HG02678 (cell line): Measurements from ENCODE around the gene GRIN2C.

Source experiments
- ATAC-seq: cut with Tn5 transposase; IDR thresholded peaks from one replicate; pipeline ENCODE4 v1.9.1; 2021; ENCODE audit warnings: mild to moderate bottlenecking, moderate library complexity; ENCODE audit not compliant: unreplicated experiment

Gene GRIN2C

DNA sequence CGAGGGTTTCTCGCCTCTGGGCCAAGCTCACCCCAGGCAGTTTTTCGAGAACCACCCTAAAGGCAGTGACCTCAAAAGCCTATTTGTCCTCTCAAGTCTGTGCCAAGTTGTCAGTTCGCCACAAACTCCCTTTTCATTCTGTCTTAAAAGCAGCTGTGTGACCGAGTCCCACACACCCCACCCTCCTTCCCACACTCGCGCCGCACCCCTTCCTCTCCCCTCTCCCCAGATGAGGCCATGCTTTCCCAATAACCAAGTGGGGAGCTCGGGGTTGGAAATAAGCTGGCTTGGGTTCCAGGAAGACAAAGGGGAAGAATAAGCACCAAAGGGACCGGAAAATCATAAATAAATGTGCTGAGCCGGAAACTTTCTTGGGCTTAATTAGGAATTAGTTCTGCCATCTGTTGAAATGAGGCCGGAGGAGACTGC is 36.7 kb downstream of the GRIN2C start:
- ATAC-seq: no peak

DNA sequence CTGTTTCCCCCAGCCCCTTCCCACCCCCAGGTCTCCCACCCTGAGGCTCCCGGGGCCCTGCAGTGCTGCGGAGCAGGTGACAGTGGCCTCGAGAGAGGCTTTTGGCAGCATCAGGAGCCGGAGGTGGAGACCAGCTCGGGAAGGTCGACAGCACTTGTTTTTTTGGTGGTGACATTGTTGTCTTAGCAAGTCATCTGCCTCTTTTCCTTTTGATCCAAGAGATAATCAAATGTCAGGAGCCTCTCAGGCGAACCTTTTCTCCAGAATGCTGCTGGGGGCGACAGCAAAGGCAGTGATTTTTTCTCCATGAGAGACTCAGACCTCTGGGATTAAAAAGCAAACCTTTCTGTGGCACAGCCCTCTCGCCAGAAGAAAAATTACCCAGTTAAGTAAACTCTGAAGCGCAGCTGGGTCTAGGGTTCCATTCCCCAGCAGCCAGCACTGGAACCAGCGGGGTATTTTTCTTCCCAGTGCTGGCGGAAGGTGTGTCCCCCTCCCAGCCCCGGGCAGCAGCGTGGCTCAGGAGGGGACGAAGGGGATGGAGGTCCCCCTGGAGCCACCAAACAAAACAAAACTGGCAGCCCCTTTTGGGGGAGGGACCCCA is 37.2 kb downstream of the GRIN2C start:
- no peak for ATAC-seq

DNA sequence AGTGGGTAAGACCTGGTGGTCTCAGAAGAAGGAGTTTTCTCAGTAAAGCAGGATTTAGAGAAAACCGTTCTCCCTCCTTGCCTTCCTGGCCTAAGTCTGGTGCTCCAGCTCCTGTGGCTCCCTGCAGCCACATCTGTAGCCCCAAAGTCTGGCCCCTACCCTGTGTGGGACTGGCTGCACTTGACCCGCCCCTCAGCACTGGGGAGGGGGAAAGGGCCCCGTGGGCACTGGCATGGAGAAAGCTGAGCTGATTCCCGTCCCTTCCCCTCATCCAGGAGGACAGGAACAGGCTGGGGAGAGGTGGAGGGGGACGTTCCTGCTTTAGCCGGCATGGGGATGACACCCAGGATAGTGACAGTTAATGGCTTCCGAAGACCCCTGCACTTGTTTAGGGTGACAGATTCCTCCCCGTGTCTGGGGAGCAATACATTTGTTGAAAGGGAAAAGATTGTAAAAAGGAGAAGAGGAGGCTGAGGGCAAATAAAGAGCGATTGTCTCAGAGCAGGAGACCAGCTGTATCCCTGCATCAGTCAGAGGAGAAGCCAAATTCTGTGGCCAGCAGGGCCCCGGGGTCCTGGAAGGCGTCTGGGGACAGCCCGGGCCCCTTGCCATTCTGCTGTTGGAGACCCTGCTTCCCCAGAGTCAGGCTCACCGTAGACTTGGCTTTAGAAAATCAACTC is 37.9 kb downstream of the GRIN2C start:
- no peak for ATAC-seq

DNA sequence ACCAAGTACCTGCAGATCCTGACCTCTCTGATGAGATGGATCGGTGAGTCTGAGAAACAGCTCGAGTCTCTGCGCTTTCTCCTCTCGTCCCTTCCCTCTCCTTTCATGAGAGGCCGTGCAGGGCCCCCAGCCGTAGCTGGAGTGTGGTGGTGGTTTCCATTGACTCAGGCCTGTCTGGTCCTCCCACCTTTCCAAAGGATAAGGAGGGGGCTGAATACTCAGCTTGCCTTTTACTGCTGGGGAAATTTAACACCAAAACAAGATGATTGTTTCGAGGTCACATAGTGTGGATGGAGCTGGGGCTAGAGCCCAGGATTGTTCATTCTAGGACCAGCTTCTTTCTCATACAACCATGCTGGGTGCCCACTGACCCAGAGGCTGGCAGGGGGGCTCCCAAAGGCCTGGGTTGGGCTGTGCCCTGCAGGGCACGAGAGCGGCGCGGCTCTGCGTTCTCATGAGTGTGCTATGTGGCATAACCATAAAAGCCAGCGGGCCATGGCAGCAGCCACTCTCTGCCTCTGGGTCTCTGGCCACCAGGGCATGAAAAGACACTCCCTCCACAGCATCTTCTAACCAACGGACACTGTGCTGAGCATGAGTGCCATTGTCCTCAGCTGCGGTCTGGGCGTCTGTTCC is 39.8 kb downstream of the GRIN2C start:
- ATAC-seq: no peak

DNA sequence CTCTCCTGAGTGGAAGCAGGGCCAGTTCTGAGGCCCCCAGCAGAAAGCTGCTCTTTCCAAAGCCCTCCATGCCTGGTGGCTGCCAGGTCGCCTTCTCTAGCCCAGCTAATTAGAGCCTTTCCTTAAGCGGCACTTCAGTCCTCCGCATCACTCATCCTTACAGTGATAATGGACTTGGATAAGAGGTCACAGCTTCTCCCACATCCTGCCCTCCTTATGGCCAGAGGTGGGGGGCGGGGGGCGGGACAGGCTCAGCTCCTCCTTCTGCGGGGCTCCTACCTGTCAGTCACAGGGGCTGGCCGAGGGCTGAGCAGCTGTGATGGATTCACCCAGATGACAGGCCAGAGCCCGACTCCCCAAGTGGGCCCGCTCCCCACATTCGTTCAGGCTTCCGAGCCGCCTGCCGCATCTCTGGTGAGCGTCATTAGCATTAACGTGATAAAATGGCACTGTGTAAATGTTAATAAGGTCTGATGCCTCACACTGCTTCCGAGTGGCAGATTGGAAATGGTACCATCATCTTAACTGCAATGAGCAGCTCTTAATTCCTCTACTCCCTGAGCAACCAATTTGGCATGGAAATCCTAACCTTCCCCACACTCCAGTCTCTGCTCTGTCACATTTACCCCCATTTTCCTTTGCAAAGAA is 41.3 kb downstream of the GRIN2C start:
- no peak for ATAC-seq

DNA sequence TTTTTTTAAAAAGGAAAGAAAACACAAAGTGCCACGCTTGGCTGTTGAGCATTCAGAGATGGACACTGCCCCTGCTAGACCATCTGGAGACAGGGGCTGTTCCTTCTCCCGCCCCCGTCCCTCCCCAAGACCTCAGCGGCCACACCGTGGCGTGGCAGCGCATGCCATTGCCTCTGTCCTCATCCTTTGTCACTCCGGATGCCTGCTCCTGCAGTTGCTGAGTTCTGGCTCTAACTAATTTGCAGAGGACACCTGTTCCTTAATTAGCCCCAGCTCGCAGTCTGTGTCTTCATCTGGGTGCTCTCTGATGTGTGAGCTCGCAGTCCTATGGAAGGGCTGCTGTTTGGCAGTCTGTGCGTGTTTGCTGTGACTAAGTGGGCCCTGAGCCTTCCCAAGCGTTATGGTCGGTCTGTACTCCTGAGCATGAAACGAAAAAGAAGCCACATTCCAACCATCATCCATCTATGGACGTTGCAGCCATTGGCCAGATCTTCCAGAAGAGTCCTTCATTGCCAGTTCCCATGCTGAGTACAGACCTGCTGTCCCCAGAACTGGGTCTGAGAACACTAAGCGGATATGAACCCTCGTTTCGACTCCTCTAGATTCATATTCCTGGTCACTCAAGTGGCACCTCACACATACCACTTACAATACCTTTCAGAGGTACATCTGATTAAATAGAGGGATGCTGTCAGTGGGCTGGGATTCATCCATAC is 42.6 kb downstream of the GRIN2C start:
- no peak for ATAC-seq

DNA sequence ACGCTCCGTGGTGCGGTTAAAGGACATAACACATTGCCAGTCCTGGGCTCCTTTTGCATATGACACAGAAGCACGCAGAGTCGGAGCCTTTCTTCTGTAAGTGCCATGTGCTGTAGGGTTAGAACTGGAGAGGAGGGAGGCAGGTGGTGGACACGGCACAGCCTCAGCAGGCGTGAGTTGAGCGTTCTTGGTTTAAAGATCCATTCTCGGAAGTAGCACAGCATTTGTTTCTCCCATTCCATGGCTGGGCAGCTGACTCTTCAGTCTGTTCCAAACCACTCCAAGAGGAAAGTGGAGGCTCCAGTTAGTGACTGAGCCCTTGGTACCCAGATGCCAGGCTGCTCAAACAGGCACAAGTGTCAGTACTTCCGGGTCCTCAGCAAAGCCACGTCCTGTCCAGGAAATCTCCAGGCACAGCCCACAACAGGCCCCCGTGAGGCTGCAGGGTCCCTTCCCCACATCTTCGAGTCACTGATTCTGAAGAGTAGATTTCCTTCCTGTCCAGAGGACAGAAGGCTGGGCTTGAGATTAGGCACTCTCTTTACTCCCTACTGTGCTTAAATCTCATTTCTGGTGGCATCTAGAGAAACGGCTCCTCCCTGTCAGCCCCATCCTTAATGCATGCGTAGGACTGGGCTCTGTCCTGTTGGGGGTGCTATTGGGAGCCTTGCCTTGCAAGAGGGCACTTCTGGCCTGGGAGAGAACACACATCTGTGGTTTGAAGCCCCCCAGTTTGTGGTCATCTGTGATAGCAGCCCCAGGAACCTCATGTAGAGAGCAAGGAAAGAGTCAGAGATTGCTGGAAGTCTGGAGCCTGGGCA is 43.9 kb downstream of the GRIN2C start:
- no peak for ATAC-seq

DNA sequence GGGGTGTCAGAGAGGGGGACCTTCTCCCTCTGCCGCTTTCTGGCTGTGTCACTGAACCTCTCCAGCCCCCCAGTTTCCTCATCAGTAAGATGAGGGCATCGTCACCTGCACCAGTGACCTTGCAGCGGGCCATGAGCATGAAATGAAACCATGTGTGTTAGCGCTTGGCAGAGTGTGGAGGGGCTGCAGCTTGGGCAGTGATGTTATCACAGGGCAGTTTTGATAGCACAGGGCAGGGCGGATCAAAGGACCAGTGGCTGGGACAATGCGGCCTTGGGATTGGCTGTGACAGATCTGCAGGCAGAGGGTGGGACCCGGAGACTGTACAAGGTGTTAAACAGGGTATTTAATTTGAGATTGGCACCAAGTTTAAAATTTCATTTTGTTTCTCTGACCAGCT is 44.6 kb downstream of the GRIN2C start:
- no peak for ATAC-seq

DNA sequence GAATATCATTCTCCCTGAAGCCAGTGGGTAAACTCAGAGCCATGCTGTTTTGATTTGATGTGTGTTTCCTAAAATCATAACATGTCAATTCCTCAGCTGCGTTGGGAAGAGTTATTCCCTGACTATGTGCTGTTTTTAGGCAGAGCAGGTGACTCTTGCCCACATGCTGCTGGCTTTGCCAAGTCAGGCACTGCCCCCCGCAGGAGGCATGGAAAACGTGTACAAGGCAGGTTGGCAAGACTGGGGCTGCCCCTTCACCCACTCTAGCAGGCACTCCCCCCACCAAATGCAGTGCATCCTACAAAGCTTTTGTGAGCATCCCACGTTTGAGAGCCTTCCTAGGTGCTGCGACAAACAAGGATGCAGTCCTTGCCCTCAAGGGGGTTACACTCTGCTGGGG is 45.2 kb downstream of the GRIN2C start:
- no peak for ATAC-seq

DNA sequence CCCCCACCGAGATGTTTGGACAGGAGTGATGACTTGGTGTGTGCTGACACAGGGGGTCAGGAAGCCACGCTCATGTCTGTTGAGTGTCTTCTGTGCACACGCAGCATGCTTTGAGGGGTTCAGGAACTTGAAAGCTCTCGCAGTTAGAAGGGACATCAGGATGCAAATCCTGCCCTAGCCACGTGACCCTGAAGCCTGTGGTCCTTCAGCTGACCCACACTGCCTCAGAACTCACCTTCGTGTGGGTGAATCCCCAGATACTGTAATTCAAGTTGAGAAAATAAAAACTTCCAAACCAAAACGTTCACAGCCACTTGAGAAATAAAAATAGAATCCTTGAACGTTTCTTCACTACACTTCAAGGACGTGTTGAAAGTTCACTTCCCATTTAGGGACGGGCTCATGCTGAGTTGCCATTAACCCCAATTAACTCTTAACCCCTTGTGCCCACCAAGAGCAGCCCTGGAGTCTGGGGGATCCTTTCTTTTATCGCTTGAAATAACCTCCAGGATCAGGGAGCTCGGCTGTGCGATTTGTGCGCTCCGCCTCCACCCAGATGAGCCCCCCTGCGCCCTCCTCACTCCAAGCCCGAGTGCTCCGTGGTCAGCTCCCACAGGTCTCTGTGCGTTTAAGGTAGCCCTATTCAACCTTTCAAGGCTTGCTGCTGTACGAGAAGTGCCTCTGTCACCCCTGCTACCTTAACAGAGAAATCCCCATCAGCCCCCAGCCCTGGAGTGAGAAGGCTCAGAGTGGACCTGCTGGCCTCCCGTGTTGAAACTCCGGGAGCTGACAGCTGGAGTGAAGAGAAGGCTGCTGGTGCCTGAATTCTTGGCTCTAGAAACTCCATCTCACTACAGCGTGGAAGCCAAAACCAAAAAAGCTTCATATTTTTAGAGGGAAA is 47.3 kb downstream of the GRIN2C start:
- ATAC-seq: no peak

DNA sequence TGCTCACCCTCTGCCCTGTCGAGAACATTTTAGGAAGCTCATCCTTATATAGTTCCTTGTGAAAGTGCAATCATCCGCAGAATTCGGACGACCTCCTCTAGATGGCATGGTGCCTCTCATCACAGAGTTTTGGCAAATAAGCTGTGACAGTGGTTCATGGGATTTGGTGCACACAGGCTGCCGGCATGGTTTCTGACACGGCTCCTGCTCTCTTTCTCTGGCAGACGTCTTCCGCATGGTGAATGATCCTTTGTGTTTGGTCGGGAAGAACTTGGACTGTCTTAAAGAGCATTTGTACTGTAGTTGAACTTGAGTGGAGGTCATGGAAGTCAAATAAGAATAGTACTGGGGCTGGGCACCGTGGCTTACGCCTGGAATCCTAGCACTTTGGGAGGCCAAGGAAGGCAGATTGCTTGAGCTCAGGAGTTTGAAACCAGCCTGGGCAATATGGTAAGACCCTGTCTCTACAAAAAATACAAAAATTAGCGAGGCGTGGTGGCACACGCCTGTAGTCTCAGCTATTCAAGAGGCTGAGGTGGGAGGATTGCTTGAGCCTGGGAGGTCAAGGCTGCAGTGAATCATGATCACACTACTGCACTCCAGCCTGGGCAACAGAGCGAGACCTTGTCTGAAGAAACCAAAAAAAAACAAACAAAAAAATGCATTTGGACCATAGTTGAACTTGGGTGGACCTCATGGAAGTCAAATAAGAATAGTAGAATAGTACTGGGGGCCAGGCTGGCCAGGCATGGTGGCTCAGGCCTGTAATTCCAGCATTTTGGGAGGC is 48.8 kb downstream of the GRIN2C start:
- no peak for ATAC-seq

DNA sequence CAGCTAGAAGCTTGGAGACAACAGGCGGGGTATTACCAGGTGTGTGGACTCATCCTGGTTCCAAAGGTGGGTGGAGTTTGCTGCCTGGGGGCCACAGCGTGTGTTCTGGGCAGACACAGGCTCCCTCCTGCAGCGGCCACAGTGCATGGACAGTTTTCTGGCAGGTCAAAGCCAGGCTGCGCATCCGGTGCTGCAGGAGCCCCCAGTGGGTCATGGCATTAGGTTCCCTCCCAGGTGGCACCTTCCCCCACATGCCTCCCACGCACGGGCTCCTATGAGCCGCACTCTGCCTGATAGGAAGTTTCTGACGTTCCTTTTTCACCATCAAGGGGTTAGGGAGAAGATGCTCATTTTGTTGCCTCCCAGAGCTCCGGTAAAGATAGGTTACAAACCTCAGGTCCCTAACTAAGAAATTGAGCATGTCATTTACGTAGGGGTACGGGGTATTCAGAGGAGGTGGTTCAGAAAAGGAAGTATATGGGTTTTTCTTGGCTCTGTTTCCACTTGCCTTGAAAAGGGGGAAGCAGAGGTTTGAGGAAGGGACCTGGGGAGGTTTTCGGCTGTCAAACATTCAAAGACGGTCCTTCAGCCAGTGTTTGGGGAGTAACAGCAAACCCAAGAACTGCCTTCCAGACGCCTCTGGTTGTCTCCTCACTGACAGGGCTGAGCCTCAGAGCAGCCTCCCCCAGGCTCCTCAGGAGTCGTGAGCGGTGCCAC is 50.8 kb downstream of the GRIN2C start:
- ATAC-seq: no peak

DNA sequence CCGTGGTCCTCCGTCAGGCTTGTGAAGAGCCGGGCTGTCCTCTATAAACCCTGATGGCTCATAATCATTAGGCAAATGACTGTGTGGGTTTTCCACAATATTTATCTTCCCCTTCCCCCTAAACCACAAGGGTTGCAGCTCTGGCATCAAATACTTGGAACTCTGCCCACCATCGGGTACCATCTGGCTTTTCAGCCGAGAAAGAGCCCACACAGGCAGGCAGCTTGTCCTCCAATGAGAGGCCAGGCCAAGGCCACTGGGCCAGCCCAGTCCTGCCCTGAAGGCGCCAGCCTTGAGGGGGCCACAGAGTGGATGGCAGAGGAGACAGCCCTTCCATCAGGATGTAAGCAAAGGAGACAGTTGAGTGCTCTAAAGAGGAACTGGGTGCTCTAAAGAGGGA is 51.8 kb downstream of the GRIN2C start:
- no peak for ATAC-seq

DNA sequence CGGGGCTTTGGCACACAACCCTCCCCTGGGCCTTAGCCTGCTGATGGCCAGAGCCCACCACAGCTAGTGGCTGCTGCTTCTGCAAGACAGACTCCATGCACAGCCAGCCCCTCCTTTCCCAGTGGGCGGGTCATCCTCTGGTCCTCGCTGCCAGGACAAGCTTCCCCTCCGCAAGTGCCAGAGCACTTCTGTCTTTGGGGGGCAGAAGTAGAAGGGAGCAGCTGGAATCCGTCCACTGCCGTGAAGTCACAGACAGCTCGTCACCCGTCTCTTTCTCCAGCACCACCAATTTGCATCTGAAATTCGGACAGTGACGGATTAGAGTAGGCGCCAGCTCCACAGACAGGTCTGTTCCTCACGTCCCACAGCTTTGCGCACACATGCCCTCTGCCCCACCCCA is 52.2 kb downstream of the GRIN2C start:
- no peak for ATAC-seq

DNA sequence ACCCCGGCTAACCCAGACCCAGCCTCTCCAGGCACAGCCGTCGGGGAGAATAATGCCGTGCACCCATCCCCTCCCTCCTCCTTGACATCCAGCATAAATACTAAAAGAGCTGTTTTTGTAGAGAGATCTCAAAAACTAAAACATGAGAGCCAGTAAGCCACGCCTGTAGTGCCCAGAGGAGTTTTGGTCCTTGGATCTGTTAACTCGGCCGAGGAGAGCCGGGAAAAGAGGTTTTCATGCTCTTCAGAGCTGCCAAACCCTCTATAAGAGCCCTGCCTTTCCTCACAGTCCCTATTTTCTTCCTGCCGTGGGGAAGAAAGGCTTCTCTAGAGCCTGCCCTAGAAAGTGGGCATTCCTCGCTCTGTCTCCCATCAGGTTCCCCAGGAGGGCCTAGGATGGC is 53.4 kb downstream of the GRIN2C start:
- ATAC-seq: no peak

DNA sequence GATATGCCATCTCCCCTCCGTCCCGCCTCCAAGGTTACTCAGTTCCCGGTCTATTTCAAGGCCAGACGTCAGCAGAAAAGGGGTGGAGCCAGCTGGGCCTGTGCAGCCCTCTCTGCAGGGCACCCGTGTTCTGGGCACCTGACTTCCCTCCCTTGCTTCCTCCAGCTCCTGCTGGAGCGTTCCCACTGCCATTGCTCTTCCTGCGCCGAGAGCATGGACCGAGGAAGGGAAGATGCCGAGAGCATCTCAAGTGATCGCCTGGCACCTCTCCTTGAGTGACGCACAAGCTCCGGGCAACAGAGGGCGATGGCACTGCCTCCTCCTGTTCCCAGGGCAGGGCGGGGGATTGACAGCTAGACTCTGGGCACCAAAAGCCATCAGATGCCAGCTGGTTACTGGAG is 54.1 kb downstream of the GRIN2C start:
- no peak for ATAC-seq

DNA sequence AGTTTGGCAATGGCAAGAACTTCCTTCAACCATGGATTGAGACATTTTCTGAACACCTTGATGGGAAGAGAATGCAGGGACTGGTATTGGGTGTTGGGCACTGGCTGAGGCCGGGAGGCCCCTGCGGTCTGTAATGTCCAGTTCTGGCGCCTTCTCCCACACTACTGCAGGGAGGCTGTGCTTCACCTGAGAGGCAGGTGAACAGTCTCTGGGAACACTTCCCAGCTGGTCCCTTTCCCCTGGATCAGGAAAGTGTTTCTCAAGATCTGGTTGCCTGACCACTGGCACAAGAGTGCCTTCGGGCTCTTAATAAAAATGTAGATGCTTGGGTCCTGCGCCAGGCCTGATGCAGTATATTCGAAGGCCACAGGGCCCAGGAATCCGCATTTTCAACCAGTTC is 55.0 kb downstream of the GRIN2C start:
- ATAC-seq: no peak

DNA sequence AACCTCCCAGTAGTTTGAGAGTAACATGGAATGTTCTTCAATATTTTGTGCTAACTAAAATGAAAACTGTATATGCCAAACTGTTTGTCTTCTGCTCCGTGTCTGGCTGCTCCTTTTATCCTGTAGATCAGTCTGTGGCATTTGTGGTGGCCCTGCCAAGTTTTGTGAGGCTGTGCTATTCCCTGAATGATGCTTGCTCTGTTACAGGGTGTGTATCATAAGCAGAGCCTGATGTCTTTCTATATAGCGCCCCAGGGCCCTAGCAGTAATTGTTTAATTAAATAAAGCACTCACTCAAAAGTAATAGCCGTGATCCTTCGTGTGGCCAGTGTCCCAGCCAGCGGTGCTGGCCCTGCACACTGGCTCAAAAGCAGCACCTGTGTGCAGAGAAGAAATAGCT is 55.7 kb downstream of the GRIN2C start:
- ATAC-seq: no peak
